ENCODE measurements around the gene NSL1. TPM values are rescaled to one million over a fixed set of nuclear protein-coding genes. Genes with fewer than 3 reads are reported as not detected.
"Not testable (repeated sequence)": the region's sequence is repeated elsewhere in the genome, so short reads cannot be mapped to it uniquely, and the experiment has no call there.

NSL1 gene
- total RNA-seq, 1 experiment from 2014 or later: 36.4 TPM

DNA sequence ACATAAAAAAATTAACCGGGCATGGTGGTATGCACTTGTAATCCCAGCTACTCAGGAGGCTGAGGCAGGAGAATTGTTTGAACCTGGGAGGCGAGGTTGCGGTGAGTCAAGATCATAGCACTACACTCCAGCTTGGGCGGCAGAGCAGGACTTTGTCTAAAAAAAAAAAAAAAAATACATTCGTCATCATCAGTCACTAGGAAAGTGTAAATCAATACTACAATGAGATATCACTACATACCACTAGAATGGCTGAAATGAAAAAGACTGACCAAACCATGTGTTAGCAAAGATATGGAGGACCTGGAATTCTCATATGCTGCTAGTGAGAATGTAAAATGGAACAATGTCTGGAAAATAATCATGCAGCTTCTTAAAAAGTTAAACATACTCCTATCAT is 46.6 kb upstream of the NSL1 start (continued):
- TF ChIP-seq, protein P1, sequence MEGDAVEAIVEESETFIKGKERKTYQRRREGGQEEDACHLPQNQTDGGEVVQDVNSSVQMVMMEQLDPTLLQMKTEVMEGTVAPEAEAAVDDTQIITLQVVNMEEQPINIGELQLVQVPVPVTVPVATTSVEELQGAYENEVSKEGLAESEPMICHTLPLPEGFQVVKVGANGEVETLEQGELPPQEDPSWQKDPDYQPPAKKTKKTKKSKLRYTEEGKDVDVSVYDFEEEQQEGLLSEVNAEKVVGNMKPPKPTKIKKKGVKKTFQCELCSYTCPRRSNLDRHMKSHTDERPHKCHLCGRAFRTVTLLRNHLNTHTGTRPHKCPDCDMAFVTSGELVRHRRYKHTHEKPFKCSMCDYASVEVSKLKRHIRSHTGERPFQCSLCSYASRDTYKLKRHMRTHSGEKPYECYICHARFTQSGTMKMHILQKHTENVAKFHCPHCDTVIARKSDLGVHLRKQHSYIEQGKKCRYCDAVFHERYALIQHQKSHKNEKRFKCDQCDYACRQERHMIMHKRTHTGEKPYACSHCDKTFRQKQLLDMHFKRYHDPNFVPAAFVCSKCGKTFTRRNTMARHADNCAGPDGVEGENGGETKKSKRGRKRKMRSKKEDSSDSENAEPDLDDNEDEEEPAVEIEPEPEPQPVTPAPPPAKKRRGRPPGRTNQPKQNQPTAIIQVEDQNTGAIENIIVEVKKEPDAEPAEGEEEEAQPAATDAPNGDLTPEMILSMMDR (IDR thresholded peaks at IDR 0.05 in 2 of 3, conservative IDR thresholded peaks at IDR 0.05 in 1 of 3; ENCODE audit: borderline replicate concordance in 1 of 3, insufficient read depth in 1 of 3, low read depth in 2 of 3, low read length in 2 of 3): no peak

DNA sequence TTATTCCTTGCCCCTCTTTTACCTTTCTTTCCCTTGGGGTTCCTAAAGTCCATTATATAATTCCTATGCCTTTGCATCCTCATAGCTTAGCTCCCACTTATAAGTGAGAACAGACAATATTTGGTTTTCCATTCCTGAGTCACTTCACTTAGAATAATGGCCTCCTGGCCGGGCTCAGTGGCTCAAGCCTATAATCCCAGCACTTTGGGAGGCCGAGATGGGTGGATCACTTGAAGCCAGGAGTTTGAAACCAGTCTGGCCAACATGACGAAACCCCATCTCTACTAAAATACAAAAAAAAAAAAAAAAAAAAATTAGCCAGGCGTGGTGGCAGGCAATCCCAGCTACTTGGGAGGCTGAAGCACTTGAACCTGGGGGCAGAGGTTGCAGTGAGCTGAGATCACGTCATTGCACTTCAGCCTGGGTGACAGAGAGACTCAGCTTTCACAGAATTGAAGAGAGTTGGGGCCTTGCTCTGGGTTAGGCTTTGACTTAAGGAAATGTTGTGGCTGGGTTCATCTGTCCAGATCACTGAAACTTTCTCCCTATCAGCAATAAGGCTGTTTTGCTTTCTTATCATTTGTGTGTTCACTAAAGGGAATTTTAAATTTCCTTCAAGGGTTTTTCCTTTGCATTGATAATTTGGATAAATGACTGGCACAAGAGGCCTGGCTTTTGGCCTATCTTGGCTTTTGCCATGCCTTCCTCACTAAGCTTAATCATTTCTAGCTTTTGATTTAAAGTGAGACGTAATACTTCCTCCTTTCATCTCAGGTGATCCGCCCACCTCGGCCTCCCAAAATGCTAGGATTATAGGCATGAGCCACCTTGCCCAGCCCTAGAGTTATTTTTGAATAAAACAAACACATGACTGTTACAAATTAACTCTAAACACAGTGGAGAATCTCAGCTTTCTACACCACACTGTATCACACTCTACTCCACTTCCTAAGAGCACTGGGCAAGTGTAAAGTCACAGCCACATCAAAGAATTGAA is 41.9 kb upstream of the NSL1 start:
- H3K79me2 ChIP-seq (ENCODE audit: insufficient read depth, low read length); ATAC-seq; H3K4me3 ChIP-seq (replicated peaks in 1 of 2; ENCODE audit: low read depth in 1 of 2, low read length in 2 of 2); BruUV-seq (replicated peaks); H3K4me1 ChIP-seq (ENCODE audit: control insufficient read depth in 1 of 2, insufficient read depth in 2 of 2, low read length in 2 of 2); H3K4me2 ChIP-seq (ENCODE audit: low read length); H3K9me2 ChIP-seq (ENCODE audit: insufficient read depth); intact Hi-C loops (cut with micrococcal nuclease); RAD21 ChIA-PET (ENCODE audit: low non-redundant PET in 1 of 2, low total read pairs in 2 of 2, uncharacterized antibody in 2 of 2, unreplicated experiment in 2 of 2); H3K27me3 ChIP-seq (ENCODE audit: insufficient read depth, low read length); H3K9me3 ChIP-seq (ENCODE audit: control insufficient read depth in 1 of 2, insufficient read depth in 1 of 2, low read depth in 1 of 2, low read length in 2 of 2); CTCF ChIA-PET; DNase-seq (ENCODE audit: low read depth, low spot score); H2AFZ ChIP-seq (ENCODE audit: low read depth, low read length, poor library complexity, severe bottlenecking); H3K9ac ChIP-seq (ENCODE audit: low read length); H3K36me3 ChIP-seq (ENCODE audit: control insufficient read depth in 1 of 2, insufficient read depth in 2 of 2, low read length in 2 of 2); H3K27ac ChIP-seq (ENCODE audit: low read depth, low read length); H4K20me1 ChIP-seq (ENCODE audit: insufficient read depth): not testable (repeated sequence)
- POLR2A ChIA-PET: interaction anchor here (1.0 kb wide), 1 partner anchor 24 kb away, joined by 3 read pairs; the partner anchor contains the start of gene FLVCR1

DNA sequence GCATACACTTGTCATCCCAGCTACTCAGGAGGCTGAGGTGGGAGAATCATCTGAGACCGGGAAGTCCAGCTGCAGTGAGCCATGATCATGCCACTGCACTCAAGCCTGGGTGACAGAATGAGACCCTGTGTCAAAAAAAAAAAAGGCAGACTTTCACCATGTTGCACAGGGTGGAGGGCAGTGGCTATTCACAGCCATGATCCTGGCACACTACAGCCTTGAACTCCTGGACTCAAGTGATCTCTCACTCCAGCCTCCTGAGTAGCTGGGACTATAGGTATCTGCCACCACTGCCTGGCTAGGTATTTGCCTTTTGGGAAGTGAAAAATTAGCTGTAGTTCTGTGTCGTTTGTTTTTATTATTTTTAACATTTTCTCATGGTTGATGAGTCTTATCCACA is 36.8 kb upstream of the NSL1 start:
- H4K20me1 ChIP-seq (ENCODE audit: insufficient read depth): no peaks in the 10 kb centered on the region
- H3K9ac ChIP-seq (ENCODE audit: low read length): no peak overlapping the region
- ChIA-PET POLR2A (no interaction called here), CTCF (no interaction called here), RAD21 (ENCODE audit: low non-redundant PET in 1 of 2, low total read pairs in 2 of 2, uncharacterized antibody in 2 of 2, unreplicated experiment in 2 of 2) (no interaction called here)
- no peaks in the 10 kb centered on the region for H3K4me1 ChIP-seq (ENCODE audit: control insufficient read depth in 1 of 2, insufficient read depth in 2 of 2, low read length in 2 of 2)
- no peak overlapping the region for H3K27ac ChIP-seq (ENCODE audit: low read depth, low read length)
- DNase-seq (ENCODE audit: low read depth, low spot score): no peak
- H2AFZ ChIP-seq (ENCODE audit: low read depth, low read length, poor library complexity, severe bottlenecking): no peak overlapping the region
- peaks cover 7 to 11% of the 10 kb centered on the region in 2 experiments; a peak in 2 of 4 replicates for H3K9me3 ChIP-seq (ENCODE audit: control insufficient read depth in 1 of 2, insufficient read depth in 1 of 2, low read depth in 1 of 2, low read length in 2 of 2)
- no TSS peak for BruUV-seq (replicated peaks)
- ATAC-seq: no peak
- TF ChIP-seq SRF (IDR thresholded peaks at IDR 0.05; ENCODE audit: low read depth) (no peak), CEBPB (IDR thresholded peaks at IDR 0.05; ENCODE audit: low read depth) (no peak), JUND (IDR thresholded peaks at IDR 0.05) (no peak), FOSL1 (IDR thresholded peaks at IDR 0.05; ENCODE audit: low read depth) (no peak), CBX3 (IDR thresholded peaks at IDR 0.05; ENCODE audit: low read depth) (no peak), EGR1 (IDR thresholded peaks at IDR 0.05; ENCODE audit: low read depth) (no peak), ELF1 (IDR thresholded peaks at IDR 0.05; ENCODE audit: borderline replicate concordance, low read depth) (no peak), POLR2AphosphoS5 (IDR thresholded peaks at IDR 0.05; ENCODE audit: low read depth, low read length) (no peak), ZNF274 (IDR thresholded peaks at IDR 0.05; ENCODE audit: low read depth, low read length) (no peak), SIN3A (IDR thresholded peaks at IDR 0.05; ENCODE audit: low read depth) (no peak), RAD21 (IDR thresholded peaks at IDR 0.05; ENCODE audit: low read depth) (no peak), EZH2 (IDR thresholded peaks at IDR 0.05) (no peak)
- intact Hi-C loops (cut with micrococcal nuclease): no loop called here
- H3K9me2 ChIP-seq (ENCODE audit: insufficient read depth): no peaks in the 10 kb centered on the region
- no peaks in the 10 kb centered on the region for H3K27me3 ChIP-seq (ENCODE audit: insufficient read depth, low read length)
- no peaks in the 10 kb centered on the region for H3K36me3 ChIP-seq (ENCODE audit: control insufficient read depth in 1 of 2, insufficient read depth in 2 of 2, low read length in 2 of 2)
- H3K4me2 ChIP-seq (ENCODE audit: low read length): no peak overlapping the region
- H3K79me2 ChIP-seq (ENCODE audit: insufficient read depth, low read length): no peaks in the 10 kb centered on the region
- no peak overlapping the region for H3K4me3 ChIP-seq (replicated peaks in 1 of 2; ENCODE audit: low read depth in 1 of 2, low read length in 2 of 2)
